ENCODE measurements around the gene KEAP1.
"Not testable (repeated sequence)": the region's sequence is repeated elsewhere in the genome, so short reads cannot be mapped to it uniquely, and the experiment has no call there.

KEAP1 gene

GRCh38 chr19:10503002-10503789 lies at the start of gene KEAP1:
Gene KEAP1, minus strand, starts transcription at chr19:10503356. Its CDS starts 3,323 bp downstream, at chr19:10500033.
- no peak for DNase-seq

- no peak for DNase-seq
Measured at GRCh38 chr19:10552510-10553053, 49.4 kb upstream of the KEAP1 start.

GRCh38 chr19:10551698-10552301 lies 48.6 kb upstream of the KEAP1 start:
- DNase-seq = no peak

- DNase-seq = not testable (repeated sequence)
Measured at GRCh38 chr19:10551006-10551405, 47.9 kb upstream of the KEAP1 start.

- no peak for DNase-seq
Measured at GRCh38 chr19:10550336-10550735, 47.2 kb upstream of the KEAP1 start.

- no peak for DNase-seq
Measured at GRCh38 chr19:10549733-10550132, 46.6 kb upstream of the KEAP1 start.

- no peak for DNase-seq
Measured at GRCh38 chr19:10548746-10549276, 45.7 kb upstream of the KEAP1 start.

GRCh38 chr19:10546817-10547216 lies 43.7 kb upstream of the KEAP1 start:
- no peak for DNase-seq

- DNase-seq = no peak
Measured at GRCh38 chr19:10544753-10545251, 41.6 kb upstream of the KEAP1 start.

GRCh38 chr19:10544242-10544752 lies 41.1 kb upstream of the KEAP1 start:
- DNase-seq = no peak

GRCh38 chr19:10543420-10544241 lies 40.5 kb upstream of the KEAP1 start, which contains the start of gene ATG4D:
Gene ATG4D, plus strand, starts transcription at chr19:10543904. Its CDS starts 187 bp downstream, at chr19:10544091.
- peak; percentile 55 for DNase-seq

- DNase-seq = no peak
Measured at GRCh38 chr19:10543059-10543419, 39.9 kb upstream of the KEAP1 start.

GRCh38 chr19:10539016-10539415 lies 35.9 kb upstream of the KEAP1 start:
- DNase-seq = not testable (repeated sequence)

- no peak for DNase-seq
Measured at GRCh38 chr19:10538204-10538983, 35.2 kb upstream of the KEAP1 start.

- DNase-seq = no peak
Measured at GRCh38 chr19:10537668-10538067, 34.5 kb upstream of the KEAP1 start.

- DNase-seq = no peak
Measured at GRCh38 chr19:10535613-10536012, 32.5 kb upstream of the KEAP1 start.

- DNase-seq = peak; percentile 75
Measured at GRCh38 chr19:10533646-10534386, 30.7 kb upstream of the KEAP1 start.

- DNase-seq = no peak
Measured at GRCh38 chr19:10532457-10532856, 29.3 kb upstream of the KEAP1 start.

- not testable (repeated sequence) for DNase-seq
Measured at GRCh38 chr19:10526887-10527286, 23.7 kb upstream of the KEAP1 start.

- DNase-seq = no peak
Measured at GRCh38 chr19:10525636-10526035, 22.5 kb upstream of the KEAP1 start.

- DNase-seq = no peak
Measured at GRCh38 chr19:10523135-10523636, 20.0 kb upstream of the KEAP1 start.
